B cell (primary cell): ENCODE results near the gene MTFR1L. TPM values are rescaled to one million over a fixed set of nuclear protein-coding genes. Genes with fewer than 3 reads are reported as not detected.

Source experiments
- ATAC-seq: fragments of 200-7000 bp; cut with Tn5 transposase; one replicate; pipeline ENCODE4 v1.10.0; 2021; ENCODE audit warnings: low read depth, mild to moderate bottlenecking, moderate number of reproducible peaks, moderate library complexity
- CTCF ChIA-PET: fragments of 350-600 bp; sonication (Branson Sonifier 250); formaldehyde crosslinking; loops from one replicate; lab custom pipeline; 2021; ENCODE audit warnings: antibody characterized with exemption, inconsistent platforms; lab: Charles Lee
- POLR2A ChIA-PET: fragments of 350-600 bp; sonication (Branson Sonifier 250); formaldehyde crosslinking; loops from one replicate; lab custom pipeline; 2021; ENCODE audit warnings: antibody characterized with exemption; lab: Charles Lee
- DNase-seq: peaks from one replicate; pipeline ENCODE4 v3.0.0; 2013
- H2AFZ ChIP-seq: 2 replicates; pipeline ENCODE4 v1.6.1; 2012; ENCODE audit warnings: mild to moderate bottlenecking, low read depth, low read length; ENCODE audit not compliant: insufficient read depth, poor library complexity, severe bottlenecking
- H3K27ac ChIP-seq, 2 donors: 1 replicate in 1 of 2; 2 replicates in 1 of 2; pipeline ENCODE4 v1.5.1; 2012 to 2013; ENCODE audit warnings: low read length in 2 of 2, mild to moderate bottlenecking in 2 of 2, moderate library complexity in 1 of 2
- H3K27me3 ChIP-seq, 4 experiments: fragments of 200-600 bp in 1 of 4; sonication (generic) in 1 of 4; replicated peaks in 1 of 4; 1 replicate in 2 of 4; 2 replicates in 2 of 4; pipeline versions ENCODE4 v1.6.1 to v1.7.0; 2013 to 2016; ENCODE audit warnings: low read length in 3 of 4, mild to moderate bottlenecking in 2 of 4, mixed read lengths in 1 of 4, moderate library complexity in 1 of 4; ENCODE audit not compliant: insufficient read depth in 4 of 4, control insufficient read depth in 3 of 4; ENCODE audit errors: control extremely low read depth in 1 of 4
- H3K36me3 ChIP-seq, 2 experiments: replicated peaks in 1 of 2; 1 replicate in 1 of 2; 2 replicates in 1 of 2; pipeline versions ENCODE4 v1.6.1 to v1.7.1; 2013; ENCODE audit warnings: low read length in 1 of 2; ENCODE audit not compliant: insufficient read depth in 2 of 2, control insufficient read depth in 1 of 2; ENCODE audit errors: control extremely low read depth in 1 of 2, extremely low read depth in 1 of 2
- H3K4me1 ChIP-seq, 2 donors: fragments of 200-600 bp in 1 of 2; sonication (generic) in 1 of 2; 1 replicate in 1 of 2; 2 replicates in 1 of 2; pipeline versions ENCODE4 v1.5.1 to v1.6.1; 2013 to 2017; ENCODE audit warnings: low read length in 2 of 2; ENCODE audit not compliant: control insufficient read depth in 2 of 2, insufficient read depth in 2 of 2
- H3K4me2 ChIP-seq: replicated peaks from 2 replicates; pipeline ENCODE3; 2012; ENCODE audit warnings: mild to moderate bottlenecking, low read depth, low read length; ENCODE audit not compliant: poor library complexity, severe bottlenecking
- H3K4me3 ChIP-seq, 5 experiments: fragments of 200-600 bp in 1 of 5; sonication (generic) in 1 of 5; 1 replicate in 3 of 5; 2 replicates in 2 of 5; pipeline versions ENCODE4 v1.5.1 to v1.7.0; 2011 to 2016; ENCODE audit warnings: low read length in 4 of 5, mild to moderate bottlenecking in 4 of 5, low read depth in 2 of 5, control low read depth in 1 of 5, moderate library complexity in 1 of 5; ENCODE audit not compliant: insufficient read depth in 1 of 5; ENCODE audit errors: control extremely low read depth in 1 of 5, extremely low read depth in 1 of 5
- H3K79me2 ChIP-seq: fragments of 200-600 bp; sonication (generic); one replicate; pipeline ENCODE4 v1.6.0; 2016; ENCODE audit warnings: low read length; ENCODE audit not compliant: control insufficient read depth, insufficient read depth
- H3K9ac ChIP-seq: fragments of 200-600 bp; sonication (generic); 2 replicates; pipeline ENCODE4 v1.6.1; 2017; ENCODE audit warnings: mild to moderate bottlenecking, low read length, moderate library complexity
- H3K9me3 ChIP-seq, 3 donors: one replicate each; pipeline versions ENCODE4 v1.6.1 to v1.7.1; 2013; ENCODE audit warnings: low read length in 2 of 3; ENCODE audit not compliant: control insufficient read depth in 2 of 3, insufficient read depth in 1 of 3; ENCODE audit errors: control extremely low read depth in 1 of 3
- H4K20me1 ChIP-seq: 2 replicates; pipeline ENCODE4 v1.6.0; 2012; ENCODE audit warnings: mild to moderate bottlenecking, low read length; ENCODE audit not compliant: insufficient read depth, control insufficient read depth, poor library complexity, severe bottlenecking
- H3K27ac Mint-ChIP-seq: one replicate; pipeline ENCODE4 v1.8.0; 2021; ENCODE audit warnings: mixed read lengths
- H3K27me3 Mint-ChIP-seq: one replicate; pipeline ENCODE4 v1.8.0; 2021; ENCODE audit warnings: mixed read lengths
- H3K4me1 Mint-ChIP-seq: one replicate; pipeline ENCODE4 v1.8.0; 2021; ENCODE audit warnings: mixed read lengths
- H3K4me3 Mint-ChIP-seq: one replicate; pipeline ENCODE4 v1.8.0; 2021; ENCODE audit warnings: mixed read lengths
- H3K9me3 Mint-ChIP-seq: one replicate; pipeline ENCODE4 v1.8.0; 2022; ENCODE audit warnings: mixed read lengths; ENCODE audit not compliant: insufficient read depth
- CTCF ChIP-seq: fragments of 200-600 bp; IDR thresholded peaks from one replicate; pipeline ENCODE4 v1.8.0; 2022; ENCODE audit warnings: antibody characterized with exemption, mild to moderate bottlenecking
- EZH2 ChIP-seq: IDR thresholded peaks from 2 replicates; pipeline ENCODE4 v1.6.1; 2012; ENCODE audit warnings: borderline replicate concordance, low read depth, mild to moderate bottlenecking, moderate library complexity, low read length; ENCODE audit not compliant: insufficient read depth, poor library complexity, severe bottlenecking
- WGBS: methylation state at CpG from one replicate; pipeline ENCODE4 v1.1.5; 2013; ENCODE audit warnings: missing lambda C conversion rate; ENCODE audit not compliant: insufficient coverage; 5-methylcytosine and 5-hydroxymethylcytosine counted together
- intact Hi-C: fragments of 100-400 bp; cut with micrococcal nuclease; formaldehyde crosslinking; loops from one replicate; pipeline ENCODE4 v1.10.0; 2022
- polyA plus RNA-seq: library from polyadenylated mRNA; depleted of rRNA; stranded (reverse); fragments of >200 nt; gene quantifications from 2 replicates; pipeline ENCODE4 v1.2.3, GENCODE V29; 2012
- total RNA-seq, 2 donors: library from RNA; stranded (reverse); fragments of 120-200 nt in 1 of 2; gene quantifications; 1 replicate in 1 of 2; 2 replicates in 1 of 2; pipeline versions ENCODE4 v1.2.3 to v1.2.4, GENCODE V29; 2013 to 2022

MTFR1L gene
- total and polyA plus RNA-seq, 2 donors (not counting 1 experiment from before 2014, with no cell fraction given) = 41.5 to 44.6 TPM

- peaks cover 30 to 41% of the 10 kb centered on the region in 2 donors for H3K4me1 ChIP-seq
- H4K20me1 ChIP-seq = no peaks in the 10 kb centered on the region
- ChIA-PET CTCF (no interaction called here), POLR2A (interaction anchor here (0.6 kb wide), 2 partner anchors 34 to 234 kb away, joined by 5 to 6 read pairs; no protein-coding TSS in a partner anchor)
- no peaks in the 10 kb centered on the region for H3K79me2 ChIP-seq
- intact Hi-C loops = no loop called here
- ATAC-seq (no peak), DNase-seq (no peak)
- H3K27me3 ChIP-seq = peaks cover 0 to 31% (median 7%) of the 10 kb centered on the region in 4 experiments
- WGBS = 65% methylated on average over 11 of the region's 14 CpGs
- peak overlapping the region; percentile 58 for H3K4me2 ChIP-seq
- peaks cover 0 to 3% (median 0%) of the 10 kb centered on the region in 3 donors for H3K9me3 ChIP-seq
- H3K4me3 ChIP-seq = no peak overlapping the region
- H2AFZ ChIP-seq = peak overlapping the region; percentile 48
- no peaks in the 10 kb centered on the region for H3K36me3 ChIP-seq
- Mint-ChIP-seq H3K27ac (no peak overlapping the region), H3K4me3 (peak overlapping the region; percentile 55), H3K9me3 (no peaks in the 10 kb centered on the region), H3K27me3 (peaks cover 29% of the 10 kb centered on the region), H3K4me1 (peaks cover 34% of the 10 kb centered on the region)
- no peak overlapping the region for H3K27ac ChIP-seq
- no peak overlapping the region for H3K9ac ChIP-seq
- TF ChIP-seq EZH2 (no peak), CTCF (no peak)
These were observed 49.1 kb upstream of the MTFR1L start for GRCh38 chr1:25770541-25771220.
